HG03025 (cell line): ENCODE measurements around the gene MAGED1.

ENCODE experiments used
- ATAC-seq: cut with Tn5 transposase; IDR thresholded peaks from one replicate; pipeline ENCODE4 v1.9.1; 2021; ENCODE audit warnings: mild to moderate bottlenecking, moderate library complexity; ENCODE audit not compliant: unreplicated experiment, low FRiP score

The MAGED1 gene

DNA sequence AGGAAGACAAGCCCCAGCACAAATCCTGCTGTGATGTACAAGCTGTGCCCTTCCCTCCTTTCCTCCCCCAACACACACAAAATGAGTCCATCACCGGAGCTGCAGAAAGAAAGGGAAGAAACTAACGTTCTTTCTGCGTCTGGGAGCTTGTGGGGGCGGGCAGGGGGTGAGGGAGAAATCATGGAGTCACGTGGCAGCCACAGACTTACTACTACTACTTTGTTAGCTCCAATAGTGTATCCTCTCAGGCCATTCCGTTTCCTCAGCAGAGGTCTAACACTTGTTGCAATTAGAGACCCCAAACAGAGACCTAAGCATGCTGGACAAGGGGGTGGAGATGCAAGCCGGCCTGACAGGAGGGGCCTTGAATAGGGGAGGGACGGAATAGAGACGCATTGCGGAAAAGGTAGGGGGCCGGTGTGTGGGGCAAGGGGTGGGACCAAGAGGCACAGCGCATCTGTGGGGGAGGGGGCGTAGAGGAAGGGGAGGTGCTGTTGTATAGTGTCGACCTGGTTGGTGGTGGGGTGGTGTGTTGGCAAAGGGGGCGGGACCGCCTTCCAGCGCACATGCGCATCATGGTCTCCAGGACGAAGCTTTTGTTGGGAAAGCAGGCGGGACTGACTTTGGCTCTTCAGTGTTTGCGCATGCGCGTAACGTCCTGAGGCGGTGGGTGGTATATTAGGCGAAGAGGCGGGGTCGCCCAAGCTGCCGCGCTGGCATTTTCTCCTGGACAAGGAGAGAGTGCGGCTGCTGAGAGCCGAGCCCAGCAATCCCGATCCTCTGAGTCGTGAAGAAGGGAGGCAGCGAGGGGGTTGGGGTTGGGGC lies at the start of gene MAGED1:
Gene MAGED1, plus strand, starts transcription at position 703 of the 825 bp plus-strand sequence. CDS start 682 bp downstream, outside the sequence.
- peak; percentile 67 for ATAC-seq

DNA sequence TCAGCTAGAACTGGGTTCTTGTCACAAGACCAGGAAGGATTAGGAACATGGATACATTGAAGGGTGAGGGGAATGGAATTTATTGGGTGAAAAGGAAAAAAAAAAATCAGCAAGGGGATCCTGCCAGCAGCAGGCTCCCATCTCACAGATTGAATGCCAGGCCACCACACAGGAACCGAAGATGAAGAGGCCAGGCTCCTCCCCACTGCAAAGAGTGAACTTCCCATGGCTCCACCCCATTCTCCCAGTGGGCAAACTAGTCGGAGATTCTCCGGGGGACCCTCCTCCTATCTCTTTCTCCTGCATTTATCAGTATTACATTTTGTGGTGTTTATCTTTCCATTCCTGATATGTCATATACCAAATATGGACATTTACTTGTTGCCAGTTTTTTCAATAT lies 46.0 kb upstream of the MAGED1 start:
- no peak for ATAC-seq

GRCh38 chrX:51851507-51852085 lies 41.8 kb upstream of the MAGED1 start:
- ATAC-seq, result no peak

DNA sequence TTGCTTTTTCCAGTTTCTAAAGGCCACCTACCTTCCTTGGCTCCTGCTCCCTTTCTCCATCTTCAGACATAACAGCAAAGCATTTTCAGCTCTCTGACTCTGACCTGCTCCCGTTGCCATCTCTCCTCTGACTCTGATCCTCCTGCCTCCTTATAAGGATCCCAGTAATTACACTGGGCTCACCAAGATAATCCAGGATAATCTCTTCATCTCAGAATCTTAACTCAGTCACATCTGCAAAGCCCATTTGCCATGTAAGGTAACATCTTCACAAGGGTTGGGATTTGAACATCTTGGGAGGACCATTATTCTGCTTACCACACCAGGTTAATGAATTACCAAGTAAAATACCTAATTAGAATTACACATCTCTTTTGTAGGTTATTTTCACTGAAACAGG lies 41.3 kb upstream of the MAGED1 start:
- no peak for ATAC-seq

- no peak for ATAC-seq
Measured at GRCh38 chrX:51852621-51853020, 40.8 kb upstream of the MAGED1 start.

GRCh38 chrX:51853251-51853650 lies 40.2 kb upstream of the MAGED1 start:
- ATAC-seq, result no peak

DNA sequence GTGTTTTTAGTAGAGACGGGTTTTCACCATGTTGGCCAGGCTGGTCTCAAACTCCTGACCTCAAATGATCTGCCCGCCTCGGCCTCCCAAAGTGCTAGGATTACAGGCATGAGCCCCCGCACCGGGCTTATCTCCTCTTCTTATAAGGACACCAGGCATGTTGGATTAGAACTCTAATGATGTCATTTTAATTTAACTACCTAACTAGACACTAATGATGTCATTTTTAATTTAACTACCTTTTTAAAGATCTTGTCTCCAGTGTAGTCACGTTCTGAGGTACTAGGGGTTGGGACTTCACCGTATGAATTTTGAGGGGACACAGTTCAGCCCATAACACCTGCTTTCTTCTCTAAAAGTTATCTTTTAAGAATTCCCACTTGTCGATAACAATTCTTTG lies 37.7 kb upstream of the MAGED1 start:
- ATAC-seq, result no peak

- ATAC-seq, result no peak
Measured at GRCh38 chrX:51857159-51857733, 36.2 kb upstream of the MAGED1 start.

- ATAC-seq, result no peak
Measured at GRCh38 chrX:51860679-51861078, 32.7 kb upstream of the MAGED1 start.

GRCh38 chrX:51862920-51863319 lies 30.5 kb upstream of the MAGED1 start:
- no peak for ATAC-seq

GRCh38 chrX:51866210-51866609 lies 27.2 kb upstream of the MAGED1 start:
- ATAC-seq, result no peak

GRCh38 chrX:51867626-51868025 lies 25.8 kb upstream of the MAGED1 start:
- ATAC-seq, result no peak

GRCh38 chrX:51870354-51870753 lies 23.1 kb upstream of the MAGED1 start:
- ATAC-seq, result no peak

- ATAC-seq, result no peak
Measured at GRCh38 chrX:51874123-51874522, 19.3 kb upstream of the MAGED1 start.

DNA sequence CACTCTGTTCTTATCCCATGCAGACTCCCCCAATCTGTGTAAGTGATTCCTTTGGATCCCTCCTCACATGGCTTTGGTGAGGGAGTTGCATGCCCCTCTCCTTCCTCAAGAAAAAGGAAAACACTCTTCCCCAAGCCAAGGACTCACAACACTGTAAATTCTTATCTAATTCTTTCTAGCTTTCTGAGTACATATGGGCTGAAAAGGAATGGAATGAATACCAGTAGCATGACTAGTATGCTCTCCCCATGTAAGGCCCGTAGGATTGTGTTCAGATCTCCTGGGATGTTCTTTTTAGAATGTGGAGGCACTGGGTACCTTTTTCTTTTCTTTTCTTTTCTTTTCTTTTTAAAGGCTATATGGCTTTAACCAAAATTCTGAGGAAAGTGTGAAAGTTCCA lies 17.0 kb upstream of the MAGED1 start:
- no peak for ATAC-seq

DNA sequence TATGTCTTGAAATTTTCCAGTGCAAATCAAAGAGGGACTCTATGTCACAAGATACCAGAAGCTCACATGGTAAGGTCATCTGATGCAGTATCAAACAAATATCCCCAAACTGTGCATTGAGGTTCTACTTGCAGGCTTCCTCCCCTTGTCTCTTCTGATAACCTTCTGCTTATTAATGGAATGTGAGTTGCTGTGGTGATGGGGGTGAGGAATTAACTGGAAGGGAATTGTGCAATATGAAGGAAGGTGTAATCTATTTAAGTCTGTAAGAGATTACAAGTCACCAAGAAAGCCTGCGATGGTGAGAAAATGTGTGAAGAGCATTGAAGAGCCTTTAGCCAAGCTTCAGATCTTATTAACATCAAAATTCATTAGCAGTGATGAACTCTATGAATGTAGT lies 15.4 kb upstream of the MAGED1 start:
- ATAC-seq, result no peak

- no peak for ATAC-seq
Measured at GRCh38 chrX:51889851-51890250, 3.6 kb upstream of the MAGED1 start.

- ATAC-seq, result no peak
Measured at GRCh38 chrX:51891245-51891644, 2.2 kb upstream of the MAGED1 start.

- no peak for ATAC-seq
Measured at GRCh38 chrX:51891821-51892551, 1.4 kb upstream of the MAGED1 start.

DNA sequence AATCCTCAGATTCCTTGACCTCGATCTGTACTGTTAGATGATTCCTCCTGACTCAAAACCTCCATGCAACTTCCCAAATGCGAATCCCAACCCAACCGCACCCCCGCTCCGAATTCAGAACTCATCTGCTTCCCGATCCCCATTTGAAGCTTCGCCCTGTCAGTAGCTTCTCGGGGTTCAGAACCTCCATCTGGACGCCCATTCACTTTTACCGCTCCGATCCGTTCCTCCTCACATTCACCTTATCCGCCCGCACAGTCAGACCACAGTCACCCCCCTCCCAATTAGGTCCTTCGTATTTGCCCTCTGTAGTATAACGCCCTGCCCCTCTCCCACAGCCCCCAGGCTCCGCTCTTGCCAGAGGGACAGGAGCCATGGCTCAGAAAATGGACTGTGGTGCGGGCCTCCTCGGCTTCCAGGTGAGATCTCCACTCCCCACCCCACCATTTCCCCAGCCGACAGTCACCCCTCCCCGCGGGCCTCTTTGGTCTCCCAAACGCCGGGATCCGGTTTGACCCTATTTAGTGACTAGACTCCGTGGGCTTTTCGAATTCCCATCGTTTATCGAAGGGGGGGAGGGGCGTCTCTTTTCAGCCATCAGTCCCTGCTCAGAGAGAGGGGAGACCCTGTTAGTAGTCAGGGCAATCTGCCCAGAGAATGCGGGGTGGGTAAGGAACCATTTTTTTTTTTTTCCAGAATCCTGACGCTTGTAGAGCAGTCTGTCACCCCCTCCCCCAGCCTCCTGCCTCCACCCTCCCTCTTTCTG lies 691 bp downstream of the MAGED1 start:
- no peak for ATAC-seq
